Measurements from ENCODE around the gene USP3.

GRCh38 chr15:63461230-63461985, 43.0 kb upstream of the USP3 start:
- TF ChIP-seq, protein P1, sequence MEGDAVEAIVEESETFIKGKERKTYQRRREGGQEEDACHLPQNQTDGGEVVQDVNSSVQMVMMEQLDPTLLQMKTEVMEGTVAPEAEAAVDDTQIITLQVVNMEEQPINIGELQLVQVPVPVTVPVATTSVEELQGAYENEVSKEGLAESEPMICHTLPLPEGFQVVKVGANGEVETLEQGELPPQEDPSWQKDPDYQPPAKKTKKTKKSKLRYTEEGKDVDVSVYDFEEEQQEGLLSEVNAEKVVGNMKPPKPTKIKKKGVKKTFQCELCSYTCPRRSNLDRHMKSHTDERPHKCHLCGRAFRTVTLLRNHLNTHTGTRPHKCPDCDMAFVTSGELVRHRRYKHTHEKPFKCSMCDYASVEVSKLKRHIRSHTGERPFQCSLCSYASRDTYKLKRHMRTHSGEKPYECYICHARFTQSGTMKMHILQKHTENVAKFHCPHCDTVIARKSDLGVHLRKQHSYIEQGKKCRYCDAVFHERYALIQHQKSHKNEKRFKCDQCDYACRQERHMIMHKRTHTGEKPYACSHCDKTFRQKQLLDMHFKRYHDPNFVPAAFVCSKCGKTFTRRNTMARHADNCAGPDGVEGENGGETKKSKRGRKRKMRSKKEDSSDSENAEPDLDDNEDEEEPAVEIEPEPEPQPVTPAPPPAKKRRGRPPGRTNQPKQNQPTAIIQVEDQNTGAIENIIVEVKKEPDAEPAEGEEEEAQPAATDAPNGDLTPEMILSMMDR (IDR thresholded peaks at IDR 0.05 in 4 of 5, conservative IDR thresholded peaks at IDR 0.05 in 1 of 5) = no peak
- TF ChIP-seq POLR2A (IDR thresholded peaks at IDR 0.05) = no peak

Data from gastrocnemius medialis (tissue), 4 donors.